ENCODE results near the gene RENBP. TPM values are rescaled to one million over a fixed set of nuclear protein-coding genes. Genes with fewer than 3 reads are reported as not detected.

RENBP gene
- total and polyA plus RNA-seq, 9 of the 15 experiments (the other 6 are each of a cell fraction or from before 2014, with no cell fraction given): 0.07 to 14.8 (median 10.6) TPM; not detected in 1

DNA sequence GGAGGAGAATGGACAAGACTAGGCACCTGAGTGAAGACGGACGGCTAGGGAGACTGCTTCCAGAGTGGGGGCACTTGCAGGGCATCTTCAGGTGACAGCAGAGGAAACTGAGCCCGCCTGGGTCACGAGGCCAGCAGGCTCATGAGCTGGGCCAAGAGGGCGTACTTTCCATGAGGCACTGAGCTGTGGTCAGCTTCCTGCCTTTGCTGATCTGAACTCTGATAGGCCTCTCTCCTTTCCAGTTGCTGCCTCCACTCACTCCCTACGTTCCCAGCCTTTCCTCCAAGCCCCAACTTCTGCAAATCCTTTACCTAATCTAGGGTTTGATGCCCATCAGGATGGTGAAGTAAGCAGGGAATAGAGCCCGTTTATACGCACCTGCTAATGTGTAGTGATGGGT lies 57.1 kb downstream of the RENBP start (continued):
- TF ChIP-seq, protein P1, sequence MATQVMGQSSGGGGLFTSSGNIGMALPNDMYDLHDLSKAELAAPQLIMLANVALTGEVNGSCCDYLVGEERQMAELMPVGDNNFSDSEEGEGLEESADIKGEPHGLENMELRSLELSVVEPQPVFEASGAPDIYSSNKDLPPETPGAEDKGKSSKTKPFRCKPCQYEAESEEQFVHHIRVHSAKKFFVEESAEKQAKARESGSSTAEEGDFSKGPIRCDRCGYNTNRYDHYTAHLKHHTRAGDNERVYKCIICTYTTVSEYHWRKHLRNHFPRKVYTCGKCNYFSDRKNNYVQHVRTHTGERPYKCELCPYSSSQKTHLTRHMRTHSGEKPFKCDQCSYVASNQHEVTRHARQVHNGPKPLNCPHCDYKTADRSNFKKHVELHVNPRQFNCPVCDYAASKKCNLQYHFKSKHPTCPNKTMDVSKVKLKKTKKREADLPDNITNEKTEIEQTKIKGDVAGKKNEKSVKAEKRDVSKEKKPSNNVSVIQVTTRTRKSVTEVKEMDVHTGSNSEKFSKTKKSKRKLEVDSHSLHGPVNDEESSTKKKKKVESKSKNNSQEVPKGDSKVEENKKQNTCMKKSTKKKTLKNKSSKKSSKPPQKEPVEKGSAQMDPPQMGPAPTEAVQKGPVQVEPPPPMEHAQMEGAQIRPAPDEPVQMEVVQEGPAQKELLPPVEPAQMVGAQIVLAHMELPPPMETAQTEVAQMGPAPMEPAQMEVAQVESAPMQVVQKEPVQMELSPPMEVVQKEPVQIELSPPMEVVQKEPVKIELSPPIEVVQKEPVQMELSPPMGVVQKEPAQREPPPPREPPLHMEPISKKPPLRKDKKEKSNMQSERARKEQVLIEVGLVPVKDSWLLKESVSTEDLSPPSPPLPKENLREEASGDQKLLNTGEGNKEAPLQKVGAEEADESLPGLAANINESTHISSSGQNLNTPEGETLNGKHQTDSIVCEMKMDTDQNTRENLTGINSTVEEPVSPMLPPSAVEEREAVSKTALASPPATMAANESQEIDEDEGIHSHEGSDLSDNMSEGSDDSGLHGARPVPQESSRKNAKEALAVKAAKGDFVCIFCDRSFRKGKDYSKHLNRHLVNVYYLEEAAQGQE (IDR thresholded peaks at IDR 0.05; ENCODE audit: borderline replicate concordance): peak; percentile 25; the same call in 1 of the 2 replicates
- TF ChIP-seq, protein P1 (CRISPR knock-in tag; IDR thresholded peaks at IDR 0.05; ENCODE audit: low read depth): 0 out of 2 replicates have a peak, but pooled peaks have one; percentile 34
- no peak for TF ChIP-seq EZH2 (IDR thresholded peaks at IDR 0.05; ENCODE audit: borderline replicate concordance, low read depth, low read length)
- no peak for TF ChIP-seq BRF1 (IDR thresholded peaks at IDR 0.05; ENCODE audit: borderline replicate concordance, extremely low read depth, insufficient read length)
- TF ChIP-seq ZNF239 (CRISPR knock-in tag; IDR thresholded peaks at IDR 0.05): 0 out of 2 replicates have a peak, but pooled peaks have one; percentile 23
- TF ChIP-seq IFI16 (CRISPR knock-in tag; IDR thresholded peaks at IDR 0.05): no peak
- no peak for TF ChIP-seq GABPB2 (CRISPR knock-in tag; conservative IDR thresholded peaks at IDR 0.05)
- peak; percentile 40; the same call in 1 of the 2 replicates for TF ChIP-seq ZNF583 (CRISPR knock-in tag; IDR thresholded peaks at IDR 0.05)
- peak; percentile 22; the same call in 1 of the 2 replicates for TF ChIP-seq ETV1 (tag; conservative IDR thresholded peaks at IDR 0.05; ENCODE audit: low read depth)
- peak; percentile 42; the same call in 1 of the 2 replicates for TF ChIP-seq TOE1 (IDR thresholded peaks at IDR 0.05; ENCODE audit: borderline replicate concordance)
- no peak for TF ChIP-seq TOE1 (CRISPR knock-in tag; IDR thresholded peaks at IDR 0.05; ENCODE audit: borderline replicate concordance, low read depth)
- peak; percentile 58 for TF ChIP-seq MYC (IDR thresholded peaks at IDR 0.05; ENCODE audit: low read depth, low read length)
- no peak for TF ChIP-seq MYC (CRISPR knock-in tag; IDR thresholded peaks at IDR 0.05; ENCODE audit: borderline replicate concordance, low read depth)
- peak; percentile 67 for TF ChIP-seq GATA2 (CRISPR knock-in tag; IDR thresholded peaks at IDR 0.05)
- TF ChIP-seq RAD51 (IDR thresholded peaks at IDR 0.05; ENCODE audit: borderline replicate concordance, low read depth): 0 out of 2 replicates have a peak, but pooled peaks have one; percentile 27
- TF ChIP-seq RAD21 (CRISPR knock-in tag; conservative IDR thresholded peaks at IDR 0.05 in 1 of 2, IDR thresholded peaks at IDR 0.05 in 1 of 2): peak in 1 of 2 experiments; percentile 18; a peak in 2 of 4 replicates
- TF ChIP-seq, protein P2, sequence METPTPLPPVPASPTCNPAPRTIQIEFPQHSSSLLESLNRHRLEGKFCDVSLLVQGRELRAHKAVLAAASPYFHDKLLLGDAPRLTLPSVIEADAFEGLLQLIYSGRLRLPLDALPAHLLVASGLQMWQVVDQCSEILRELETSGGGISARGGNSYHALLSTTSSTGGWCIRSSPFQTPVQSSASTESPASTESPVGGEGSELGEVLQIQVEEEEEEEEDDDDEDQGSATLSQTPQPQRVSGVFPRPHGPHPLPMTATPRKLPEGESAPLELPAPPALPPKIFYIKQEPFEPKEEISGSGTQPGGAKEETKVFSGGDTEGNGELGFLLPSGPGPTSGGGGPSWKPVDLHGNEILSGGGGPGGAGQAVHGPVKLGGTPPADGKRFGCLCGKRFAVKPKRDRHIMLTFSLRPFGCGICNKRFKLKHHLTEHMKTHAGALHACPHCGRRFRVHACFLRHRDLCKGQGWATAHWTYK (CRISPR knock-in tag; IDR thresholded peaks at IDR 0.05): 0 out of 2 replicates have a peak, but pooled peaks have one; percentile 24
- no peak for TF ChIP-seq ZNF316 (IDR thresholded peaks at IDR 0.05)
- TF ChIP-seq ZNF217 (CRISPR knock-in tag; IDR thresholded peaks at IDR 0.05): no peak
